ENCODE data around the gene SURF6.
A peak's percentile ranks its signal among the peaks of the same experiment; 100 is the strongest.

Gene SURF6

DNA sequence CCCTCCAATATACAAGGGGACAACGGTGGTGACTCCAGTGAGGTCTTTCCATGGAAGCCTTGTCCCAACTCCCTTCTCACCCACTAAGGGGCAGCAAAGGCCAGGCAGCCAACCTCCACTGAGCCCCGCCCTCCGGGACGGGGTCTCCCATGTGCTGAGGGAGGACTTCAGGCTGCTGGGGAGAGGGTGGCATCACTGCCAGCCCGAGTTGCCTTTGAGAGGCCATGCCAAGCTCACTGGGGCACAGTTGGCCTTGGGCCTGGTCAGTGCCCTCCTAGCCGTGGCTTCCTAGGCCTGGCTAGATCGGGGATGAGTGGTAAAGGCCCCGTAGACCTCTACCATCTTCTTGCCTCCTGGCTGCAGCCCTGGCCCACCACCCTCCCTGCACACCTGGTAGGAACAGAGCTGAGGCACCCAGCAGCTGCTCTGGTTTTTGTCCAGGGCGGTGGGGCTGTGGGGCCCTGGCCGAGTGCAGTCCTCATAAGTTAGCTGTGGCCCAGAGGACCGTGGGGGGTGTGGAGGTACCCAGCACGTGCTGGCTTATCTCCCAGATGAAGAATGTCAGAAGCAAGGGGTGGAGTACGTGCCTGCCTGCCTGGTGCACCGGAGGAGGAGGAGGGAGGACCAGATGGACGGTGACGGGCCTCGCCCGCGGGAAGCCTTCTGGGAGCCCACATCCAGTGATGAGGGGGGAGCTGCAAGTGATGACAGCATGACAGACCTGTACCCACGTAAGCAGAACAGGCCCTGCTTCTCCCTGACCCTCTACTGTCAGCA lies 23.6 kb upstream of the SURF6 start:
- TF ChIP-seq, protein P1, sequence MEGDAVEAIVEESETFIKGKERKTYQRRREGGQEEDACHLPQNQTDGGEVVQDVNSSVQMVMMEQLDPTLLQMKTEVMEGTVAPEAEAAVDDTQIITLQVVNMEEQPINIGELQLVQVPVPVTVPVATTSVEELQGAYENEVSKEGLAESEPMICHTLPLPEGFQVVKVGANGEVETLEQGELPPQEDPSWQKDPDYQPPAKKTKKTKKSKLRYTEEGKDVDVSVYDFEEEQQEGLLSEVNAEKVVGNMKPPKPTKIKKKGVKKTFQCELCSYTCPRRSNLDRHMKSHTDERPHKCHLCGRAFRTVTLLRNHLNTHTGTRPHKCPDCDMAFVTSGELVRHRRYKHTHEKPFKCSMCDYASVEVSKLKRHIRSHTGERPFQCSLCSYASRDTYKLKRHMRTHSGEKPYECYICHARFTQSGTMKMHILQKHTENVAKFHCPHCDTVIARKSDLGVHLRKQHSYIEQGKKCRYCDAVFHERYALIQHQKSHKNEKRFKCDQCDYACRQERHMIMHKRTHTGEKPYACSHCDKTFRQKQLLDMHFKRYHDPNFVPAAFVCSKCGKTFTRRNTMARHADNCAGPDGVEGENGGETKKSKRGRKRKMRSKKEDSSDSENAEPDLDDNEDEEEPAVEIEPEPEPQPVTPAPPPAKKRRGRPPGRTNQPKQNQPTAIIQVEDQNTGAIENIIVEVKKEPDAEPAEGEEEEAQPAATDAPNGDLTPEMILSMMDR (IDR thresholded peaks at IDR 0.05; ENCODE audit: low read depth, low read length, missing control alignments) = peak; percentile 19
- no peak for DNase-seq (ENCODE audit: low read depth)

DNA sequence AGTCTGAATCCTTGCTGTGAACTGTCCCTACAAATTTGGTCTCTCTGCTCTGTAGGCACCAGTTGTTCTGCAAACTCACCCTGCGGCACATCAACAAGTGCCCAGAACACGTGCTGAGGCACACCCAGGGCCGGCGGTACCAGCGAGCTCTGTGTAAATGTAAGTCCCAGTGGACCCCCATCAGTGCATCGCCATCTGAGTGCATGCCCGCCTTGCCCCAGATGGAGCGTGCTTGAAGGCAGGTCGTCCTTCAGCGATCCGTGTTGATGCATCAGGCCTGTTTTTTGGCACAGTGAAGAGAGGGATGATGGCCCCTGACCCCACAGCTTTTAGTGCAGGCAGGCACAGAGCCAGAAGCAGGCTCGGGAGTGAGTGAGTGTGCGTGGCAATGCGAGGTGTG lies 21.7 kb upstream of the SURF6 start:
- TF ChIP-seq, protein P1 (IDR thresholded peaks at IDR 0.05; ENCODE audit: low read depth, low read length, missing control alignments) = no peak
- H3K4me3 ChIP-seq (ENCODE audit: low read depth, low read length) = no peak overlapping the region; the same call in 1 of the 2 replicates

More for the DNA sequence above, 23.6 kb upstream of the SURF6 start:
- H3K4me3 ChIP-seq (ENCODE audit: low read depth, low read length) = no peak overlapping the region

DNA sequence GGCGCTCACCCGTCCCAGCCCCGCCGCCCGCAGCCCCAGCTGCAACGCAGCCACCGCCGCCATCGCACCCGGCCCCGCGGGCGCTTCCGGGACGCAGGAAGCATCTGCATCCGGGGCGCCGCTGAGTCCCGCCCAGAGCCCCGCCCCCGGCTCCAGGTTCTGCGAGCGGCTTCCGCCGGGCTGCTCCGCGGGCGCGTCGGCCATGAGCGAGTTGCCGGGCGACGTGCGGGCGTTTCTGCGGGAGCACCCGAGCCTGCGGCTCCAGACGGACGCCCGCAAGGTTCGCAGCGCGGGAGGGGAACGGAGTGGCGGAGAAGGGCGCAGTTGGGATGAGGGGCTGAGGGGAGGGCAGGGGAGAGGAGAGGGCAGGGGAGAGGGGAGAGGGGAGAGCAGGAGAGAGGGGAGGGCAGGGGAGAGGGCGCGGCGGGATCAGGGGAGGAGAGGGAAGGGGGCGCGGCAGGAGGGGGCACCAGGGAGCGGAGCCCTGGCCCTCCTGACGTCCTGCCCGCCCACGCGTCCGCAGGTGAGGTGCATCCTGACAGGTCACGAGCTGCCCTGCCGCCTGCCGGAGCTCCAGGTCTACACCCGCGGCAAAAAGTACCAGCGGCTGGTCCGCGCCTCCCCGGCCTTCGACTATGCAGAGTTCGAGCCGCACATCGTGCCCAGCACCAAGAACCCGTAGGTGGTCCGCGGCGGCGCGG lies 20.6 kb upstream of the SURF6 start, which contains the start of the genes SURF1 and SURF2:
Gene SURF1 (minus strand): TSS at position 97 of the 701 bp plus-strand sequence. CDS start 34 bp downstream, at position 63.
Gene SURF2 (plus strand): TSS at position 160 of the 701 bp plus-strand sequence. CDS start 43 bp downstream, at position 203.
- TF ChIP-seq, protein P1 (IDR thresholded peaks at IDR 0.05; ENCODE audit: low read depth, low read length, missing control alignments) = no peak
- H3K4me3 ChIP-seq (ENCODE audit: low read depth, low read length) = peak within 1 kb of the TSS; percentile 61

More for the DNA sequence above, 21.7 kb upstream of the SURF6 start:
- DNase-seq (ENCODE audit: low read depth) = no peak

DNA sequence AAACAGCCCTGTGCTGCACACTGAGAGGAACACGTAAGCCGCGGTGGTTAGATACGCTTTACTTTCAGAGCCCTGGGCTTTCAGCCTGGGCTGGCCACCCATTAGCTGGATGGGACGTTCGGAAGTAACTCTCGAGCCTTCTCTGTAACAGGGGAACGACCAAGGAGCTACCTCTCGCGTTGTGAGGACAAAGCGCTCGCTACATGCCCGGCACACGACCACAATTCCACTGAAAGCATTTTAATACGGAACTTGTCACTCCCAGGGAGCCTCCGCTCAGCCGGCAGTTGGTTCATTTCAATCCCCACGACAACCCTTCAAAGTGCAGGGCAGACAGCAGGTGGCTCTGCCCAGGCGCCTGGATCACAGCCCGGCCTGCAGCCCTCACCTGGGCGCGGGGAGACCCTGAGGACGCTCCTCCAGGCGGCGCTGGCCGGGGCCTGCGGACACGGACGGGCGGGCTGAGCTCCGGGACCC lies 19.9 kb upstream of the SURF6 start:
- TF ChIP-seq, protein P1 (IDR thresholded peaks at IDR 0.05; ENCODE audit: low read depth, low read length, missing control alignments) = no peak
- peak overlapping the region; percentile 61 for H3K4me3 ChIP-seq (ENCODE audit: low read depth, low read length)
- no peak for DNase-seq (ENCODE audit: low read depth)

More for the DNA sequence above, 20.6 kb upstream of the SURF6 start, which contains the start of the genes SURF1 and SURF2:
- DNase-seq (ENCODE audit: low read depth) = no peak

DNA sequence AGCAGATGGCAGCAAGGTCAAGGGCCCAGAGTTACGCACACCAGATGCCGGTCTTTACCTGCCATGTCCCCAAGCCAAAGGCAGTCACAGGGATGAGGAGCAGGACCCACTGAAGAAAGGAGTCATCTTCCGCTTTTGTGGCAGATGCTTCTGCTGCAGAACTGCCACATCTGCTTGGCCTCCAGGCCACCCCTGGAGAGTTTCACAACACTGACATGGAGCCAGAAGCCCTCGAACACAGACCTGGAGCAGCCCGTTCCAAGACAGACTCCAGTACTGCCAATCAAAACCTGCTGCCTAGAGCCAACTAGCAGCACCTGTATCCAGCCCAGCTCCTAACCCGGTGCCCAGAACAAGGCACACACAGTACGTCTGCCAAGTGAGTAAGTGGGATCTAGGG lies 18.8 kb upstream of the SURF6 start:
- no peak overlapping the region for H3K4me3 ChIP-seq (ENCODE audit: low read depth, low read length)
- DNase-seq (ENCODE audit: low read depth) = no peak
- TF ChIP-seq, protein P1 (IDR thresholded peaks at IDR 0.05; ENCODE audit: low read depth, low read length, missing control alignments) = no peak

DNA sequence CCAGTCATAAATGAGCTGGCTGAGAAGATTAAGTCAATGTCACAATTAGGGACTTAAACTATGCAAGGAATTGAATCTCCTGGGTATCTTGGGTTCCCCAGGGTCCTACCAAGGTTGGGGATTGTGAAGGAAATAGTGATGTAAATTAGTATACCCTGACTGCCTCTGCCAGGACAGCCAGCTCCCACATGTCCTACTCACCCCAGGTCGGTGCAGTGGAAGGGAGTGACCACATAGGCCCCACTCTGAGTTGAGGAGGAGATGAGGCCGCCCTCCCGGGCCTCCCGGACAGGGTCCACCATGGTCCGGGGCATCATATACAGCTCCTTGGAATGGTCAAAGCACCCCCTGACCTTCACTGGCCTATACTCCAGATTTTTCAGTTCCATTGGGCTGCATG lies 17.6 kb upstream of the SURF6 start:
- no peak overlapping the region for H3K4me3 ChIP-seq (ENCODE audit: low read depth, low read length)
- TF ChIP-seq, protein P1 (IDR thresholded peaks at IDR 0.05; ENCODE audit: low read depth, low read length, missing control alignments) = no peak
- no peak for DNase-seq (ENCODE audit: low read depth)
